NOMO-1 treated with dmso at 0.1 percent for 144 hours (cell line): ENCODE measurements around the gene WDR45.
A peak's percentile ranks its signal among the peaks of the same experiment; 100 is the strongest.

Experiments
- DNase-seq: peaks from one replicate; lab custom pipeline; 2025; ENCODE audit not compliant: unreplicated experiment; lab: John Stamatoyannopoulos, UW

WDR45 gene

GRCh38 chrX:49075347-49075746 lies 4.3 kb downstream of the WDR45 start:
- DNase-seq, result no peak

GRCh38 chrX:49073601-49074575 lies 5.8 kb downstream of the WDR45 start, which contains the start of gene PRAF2:
PRAF2 (minus strand) TSS chrX:49074002; CDS start chrX:49073987, 15 bp downstream.
- DNase-seq, result peak; percentile 17

GRCh38 chrX:49072712-49073095 lies 7.0 kb downstream of the WDR45 start:
- DNase-seq, result no peak

- no peak for DNase-seq
Measured at GRCh38 chrX:49071877-49072711, 7.6 kb downstream of the WDR45 start.

GRCh38 chrX:49070988-49071387 lies 8.7 kb downstream of the WDR45 start:
- no peak for DNase-seq

GRCh38 chrX:49069038-49069437 lies 10.6 kb downstream of the WDR45 start:
- no peak for DNase-seq

GRCh38 chrX:49067285-49068120 lies 12.2 kb downstream of the WDR45 start:
- DNase-seq, result no peak

- DNase-seq, result no peak
Measured at GRCh38 chrX:49066690-49067089, 13.0 kb downstream of the WDR45 start.

- DNase-seq, result no peak
Measured at GRCh38 chrX:49066278-49066677, 13.4 kb downstream of the WDR45 start.

GRCh38 chrX:49064735-49065134 lies 15.0 kb downstream of the WDR45 start:
- no peak for DNase-seq

- DNase-seq, result no peak
Measured at GRCh38 chrX:49064303-49064702, 15.4 kb downstream of the WDR45 start.

GRCh38 chrX:49063715-49064114 lies 16.0 kb downstream of the WDR45 start:
- DNase-seq, result no peak

GRCh38 chrX:49061916-49062315 lies 17.8 kb downstream of the WDR45 start:
- DNase-seq, result no peak

- DNase-seq, result no peak
Measured at GRCh38 chrX:49061490-49061889, 18.2 kb downstream of the WDR45 start.

GRCh38 chrX:49060914-49061313 lies 18.8 kb downstream of the WDR45 start:
- DNase-seq, result no peak

- no peak for DNase-seq
Measured at GRCh38 chrX:49059681-49060085, 20.0 kb downstream of the WDR45 start.

GRCh38 chrX:49059201-49059600 lies 20.5 kb downstream of the WDR45 start:
- no peak for DNase-seq

GRCh38 chrX:49058794-49059193 lies 20.9 kb downstream of the WDR45 start, which contains the start of gene CCDC120:
CCDC120 (plus strand) TSS chrX:49058999; CDS start chrX:49062042, 3,043 bp downstream.
- no peak for DNase-seq

GRCh38 chrX:49054073-49054762 lies 25.5 kb downstream of the WDR45 start:
- no peak for DNase-seq
